ENCODE measurements around the gene CCDC81. TPM values are rescaled to one million over a fixed set of nuclear protein-coding genes. Genes with fewer than 3 reads are reported as not detected.

Gene CCDC81
- polyA plus RNA-seq, 2 of the 4 experiments (the other 2 are of a cell fraction), result 0.30 to 0.71 TPM

- ChIA-PET POLR2A (no interaction called here), CTCF (interaction anchor here (1.1 to 1.7 kb wide), 4 partner anchors 10 to 522 kb away, joined by 3 to 8 read pairs (median 6); no protein-coding TSS in a partner anchor)
- TF ChIP-seq HES2 (IDR thresholded peaks at IDR 0.05) (no peak), EP300 (IDR thresholded peaks at IDR 0.05) (no peak), PBX3 (IDR thresholded peaks at IDR 0.05) (no peak), GATA3 (IDR thresholded peaks at IDR 0.05; ENCODE audit: borderline replicate concordance) (no peak), CHD2 (IDR thresholded peaks at IDR 0.05; ENCODE audit: low read length, partially characterized antibody) (no peak), KDM1A (IDR thresholded peaks at IDR 0.05; ENCODE audit: low read depth) (no peak), HMGXB4 (CRISPR knock-in tag; IDR thresholded peaks at IDR 0.05; ENCODE audit: borderline replicate concordance) (no peak), CHD4 (IDR thresholded peaks at IDR 0.05; ENCODE audit: borderline replicate concordance) (no peak), SREBF2 (IDR thresholded peaks at IDR 0.05) (no peak), JUNB (IDR thresholded peaks at IDR 0.05) (no peak)
- Histone ChIP-seq H3K27ac (no peak overlapping the region), H3K4me1 (no peaks in the 10 kb centered on the region), H3K4me2 (no peak overlapping the region), H3K9me3 (no peaks in the 10 kb centered on the region), H3K4me3 (no peak overlapping the region)
- no peak for ATAC-seq
- no peak for DNase-seq (ENCODE audit: low read depth in 1 of 2, low spot score in 1 of 2)
- FAIRE-seq, result no peak
Observed at GRCh38 chr11:86397351-86397750, 22.7 kb downstream of the CCDC81 start.

- Histone ChIP-seq H3K4me2 (no peak overlapping the region), H3K4me1 (no peaks in the 10 kb centered on the region), H3K4me3 (no peak overlapping the region), H3K27ac (no peak overlapping the region), H3K9me3 (no peaks in the 10 kb centered on the region)
- no peak for DNase-seq (ENCODE audit: low read depth in 1 of 2, low spot score in 1 of 2)
- 100% methylated on average over 3 of the region's 3 CpGs for WGBS (ENCODE audit: missing lambda C conversion rate)
- no peak for ATAC-seq
- TF ChIP-seq CBX8 (IDR thresholded peaks at IDR 0.05) (no peak), EHF (CRISPR knock-in tag; IDR thresholded peaks at IDR 0.05) (no peak), FOSL2 (IDR thresholded peaks at IDR 0.05) (no peak), FOSL2 (CRISPR knock-in tag; IDR thresholded peaks at IDR 0.05) (no peak)
- POLR2A ChIA-PET, result no interaction called here
- CTCF ChIA-PET, result interaction anchor here (0.7 to 1.4 kb wide), 5 partner anchors 9 to 521 kb away, joined by 3 to 7 read pairs (median 4); no protein-coding TSS in a partner anchor
- FAIRE-seq, result no peak
Observed at GRCh38 chr11:86398106-86398505, 23.4 kb downstream of the CCDC81 start.

- FAIRE-seq, result peak; percentile 13
- H3K4me1 ChIP-seq, result no peaks in the 10 kb centered on the region
- H3K27ac ChIP-seq, result no peak overlapping the region
- no peak overlapping the region for H3K4me2 ChIP-seq
- POLR2A ChIA-PET, result no interaction called here
- 51% methylated on average over 1 of the region's 1 CpG for WGBS (ENCODE audit: missing lambda C conversion rate)
- no peaks in the 10 kb centered on the region for H3K9me3 ChIP-seq
- CTCF ChIA-PET, result no interaction called here
- TF ChIP-seq RARB (CRISPR knock-in tag; IDR thresholded peaks at IDR 0.05) (no peak), EP300 (IDR thresholded peaks at IDR 0.05) (no peak), POLR2A (IDR thresholded peaks at IDR 0.05; ENCODE audit: low read length) (no peak), PBX3 (IDR thresholded peaks at IDR 0.05) (no peak), HOXB13 (CRISPR knock-in tag; IDR thresholded peaks at IDR 0.05; ENCODE audit: low read depth) (no peak), ESRRA (IDR thresholded peaks at IDR 0.05; ENCODE audit: borderline replicate concordance, low read length) (no peak), CTCF (IDR thresholded peaks at IDR 0.05) (no peak), JUN (IDR thresholded peaks at IDR 0.05) (no peak), CEBPB (IDR thresholded peaks at IDR 0.05) (no peak), MAX (IDR thresholded peaks at IDR 0.05) (no peak), CBX2 (IDR thresholded peaks at IDR 0.05; ENCODE audit: borderline replicate concordance, low read depth) (no peak), HEYL (CRISPR knock-in tag; IDR thresholded peaks at IDR 0.05) (no peak), HOXA7 (CRISPR knock-in tag; IDR thresholded peaks at IDR 0.05) (no peak)
- TF ChIP-seq, protein P1, sequence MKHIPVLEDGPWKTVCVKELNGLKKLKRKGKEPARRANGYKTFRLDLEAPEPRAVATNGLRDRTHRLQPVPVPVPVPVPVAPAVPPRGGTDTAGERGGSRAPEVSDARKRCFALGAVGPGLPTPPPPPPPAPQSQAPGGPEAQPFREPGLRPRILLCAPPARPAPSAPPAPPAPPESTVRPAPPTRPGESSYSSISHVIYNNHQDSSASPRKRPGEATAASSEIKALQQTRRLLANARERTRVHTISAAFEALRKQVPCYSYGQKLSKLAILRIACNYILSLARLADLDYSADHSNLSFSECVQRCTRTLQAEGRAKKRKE (CRISPR knock-in tag; IDR thresholded peaks at IDR 0.05; ENCODE audit: low read depth), result no peak
- TF ChIP-seq, protein P2, sequence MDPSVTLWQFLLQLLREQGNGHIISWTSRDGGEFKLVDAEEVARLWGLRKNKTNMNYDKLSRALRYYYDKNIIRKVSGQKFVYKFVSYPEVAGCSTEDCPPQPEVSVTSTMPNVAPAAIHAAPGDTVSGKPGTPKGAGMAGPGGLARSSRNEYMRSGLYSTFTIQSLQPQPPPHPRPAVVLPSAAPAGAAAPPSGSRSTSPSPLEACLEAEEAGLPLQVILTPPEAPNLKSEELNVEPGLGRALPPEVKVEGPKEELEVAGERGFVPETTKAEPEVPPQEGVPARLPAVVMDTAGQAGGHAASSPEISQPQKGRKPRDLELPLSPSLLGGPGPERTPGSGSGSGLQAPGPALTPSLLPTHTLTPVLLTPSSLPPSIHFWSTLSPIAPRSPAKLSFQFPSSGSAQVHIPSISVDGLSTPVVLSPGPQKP (IDR thresholded peaks at IDR 0.05; ENCODE audit: low read depth, low read length), result no peak
- no peak for ATAC-seq
- no peak for DNase-seq (ENCODE audit: low read depth in 1 of 2, low spot score in 1 of 2)
- no peak overlapping the region for H3K4me3 ChIP-seq
Observed at GRCh38 chr11:86403458-86403857, 28.8 kb downstream of the CCDC81 start.
